SK-N-SH (cell line): ENCODE results near the gene PRCC. TPM values are rescaled to one million over a fixed set of nuclear protein-coding genes. Genes with fewer than 3 reads are reported as not detected.

ENCODE experiments used
- CTCF ChIA-PET: fragments of 300-600, 350-600 bp; formaldehyde crosslinking; extraction: SDS; loops from one replicate; lab custom pipeline; 2021; lab: Yijun Ruan, JAX
- POLR2A ChIA-PET: fragments of 350-600 bp; sonication (Branson Sonifier 250); formaldehyde crosslinking; extraction: SDS; loops from one replicate; lab custom pipeline; 2020; ENCODE audit warnings: antibody characterized with exemption, inconsistent platforms; lab: Yijun Ruan, JAX
- DNase-seq: peaks from one replicate; pipeline ENCODE4 v3.0.0; 2012
- H2AFZ ChIP-seq: fragments of 200-600 bp; sonication (generic); 2 replicates; pipeline ENCODE4 v1.8.1; 2016; ENCODE audit warnings: antibody characterized with exemption, mild to moderate bottlenecking, low read depth
- H3F3A ChIP-seq: fragments of 200-600 bp; sonication (generic); replicated peaks from 2 replicates; pipeline ENCODE3; 2016; ENCODE audit warnings: antibody characterized with exemption, mild to moderate bottlenecking; ENCODE audit not compliant: insufficient read depth
- H3K27ac ChIP-seq, 2 experiments: fragments of 200-500 bp in 1 of 2; fragments of 200-600 bp in 1 of 2; sonication (Bioruptor generic) in 1 of 2; sonication (generic), shearing (Covaris generic) in 1 of 2; 2 replicates each; pipeline versions ENCODE4 v1.5.1 to v1.6.1; 2014 to 2016; ENCODE audit warnings: low read depth in 2 of 2, inconsistent platforms in 1 of 2, low read length in 1 of 2, mild to moderate bottlenecking in 1 of 2, mixed read lengths in 1 of 2
- H3K27me3 ChIP-seq: fragments of 200-600 bp; sonication (generic), shearing (Covaris generic); 2 replicates; pipeline ENCODE4 v1.6.1; 2016; ENCODE audit warnings: mixed run types; ENCODE audit not compliant: insufficient read depth
- H3K36me3 ChIP-seq, 2 experiments: fragments of 200-500 bp in 1 of 2; fragments of 200-600 bp in 1 of 2; sonication (Bioruptor generic) in 1 of 2; sonication (generic) in 1 of 2; replicated peaks in 1 of 2; 2 replicates each; pipeline versions ENCODE3 to v1.5.1; 2014 to 2016; ENCODE audit warnings: low read length in 1 of 2, mild to moderate bottlenecking in 1 of 2; ENCODE audit not compliant: insufficient read depth in 2 of 2, control insufficient read depth in 1 of 2
- H3K4me1 ChIP-seq, 2 experiments: fragments of 200-500 bp in 1 of 2; fragments of 200-600 bp in 1 of 2; sonication (Bioruptor generic) in 1 of 2; sonication (generic), shearing (Covaris generic) in 1 of 2; 2 replicates each; pipeline versions ENCODE4 v1.5.1 to v1.6.1; 2014 to 2016; ENCODE audit warnings: low read depth in 1 of 2, low read length in 1 of 2, mixed run types in 1 of 2; ENCODE audit not compliant: insufficient read depth in 2 of 2, control insufficient read depth in 1 of 2
- H3K4me2 ChIP-seq: fragments of 200-600 bp; sonication (generic), shearing (Covaris generic); 2 replicates; pipeline ENCODE4 v1.6.1; 2017; ENCODE audit warnings: mixed run types
- H3K4me3 ChIP-seq, 2 experiments: fragments of 200-500 bp in 1 of 2; fragments of 200-600 bp in 1 of 2; sonication (Bioruptor generic) in 1 of 2; sonication (generic), shearing (Covaris generic) in 1 of 2; 2 replicates each; pipeline versions ENCODE4 v1.5.1 to v1.8.1; 2014 to 2016; ENCODE audit warnings: low read depth in 2 of 2, inconsistent platforms in 1 of 2, low read length in 1 of 2, mild to moderate bottlenecking in 1 of 2, mixed read lengths in 1 of 2, moderate library complexity in 1 of 2
- H3K79me2 ChIP-seq: fragments of 200-600 bp; sonication (generic); 2 replicates; pipeline ENCODE4 v1.8.1; 2017; ENCODE audit warnings: mild to moderate bottlenecking; ENCODE audit not compliant: insufficient read depth
- H3K9ac ChIP-seq: fragments of 200-600 bp; sonication (generic); 2 replicates; pipeline ENCODE4 v1.6.1; 2017; ENCODE audit warnings: mixed run types
- H3K9me2 ChIP-seq: fragments of 200-600 bp; sonication (generic); 2 replicates; pipeline ENCODE4 v1.6.1; 2017; ENCODE audit warnings: mixed run types
- H3K9me3 ChIP-seq: fragments of 200-600 bp; sonication (generic); 2 replicates; pipeline ENCODE4 v1.6.1; 2017; ENCODE audit warnings: mixed run types, mild to moderate bottlenecking, moderate library complexity
- H4K20me1 ChIP-seq: fragments of 200-600 bp; sonication (generic); 2 replicates; pipeline ENCODE4 v1.6.1; 2017; ENCODE audit warnings: mild to moderate bottlenecking, mixed run types; ENCODE audit not compliant: insufficient read depth
- CHD2 ChIP-seq: fragments of 150-350 bp; IDR thresholded peaks from 2 replicates; pipeline ENCODE4 v1.6.1; 2018; ENCODE audit warnings: low read length; ENCODE audit not compliant: partially characterized antibody
- ELF1 ChIP-seq: IDR thresholded peaks from 2 replicates; pipeline ENCODE4 v1.4.0; 2012
- EP300 ChIP-seq, 2 experiments: IDR thresholded peaks; 2 replicates each; pipeline versions ENCODE4 v1.4.0 to v1.6.1; 2012; ENCODE audit warnings: borderline replicate concordance in 1 of 2, low read depth in 1 of 2, low read length in 1 of 2
- FOSL2 ChIP-seq: IDR thresholded peaks from 2 replicates; pipeline ENCODE4 v1.4.0; 2012; ENCODE audit warnings: low read depth, mild to moderate bottlenecking, moderate library complexity, borderline replicate concordance
- FOXM1 ChIP-seq: IDR thresholded peaks from 2 replicates; pipeline ENCODE4 v1.4.0; 2012; ENCODE audit warnings: low read depth, mild to moderate bottlenecking
- JUND ChIP-seq: IDR thresholded peaks from 2 replicates; pipeline ENCODE4 v1.4.0; 2012
- MEF2A ChIP-seq: IDR thresholded peaks from 2 replicates; pipeline ENCODE4 v1.4.0; 2012; ENCODE audit warnings: low read depth, borderline replicate concordance
- NFIC ChIP-seq: IDR thresholded peaks from 2 replicates; pipeline ENCODE4 v1.4.0; 2012; ENCODE audit warnings: borderline replicate concordance
- POLR2AphosphoS5 ChIP-seq: IDR thresholded peaks from 2 replicates; pipeline ENCODE4 v1.6.1; 2012; ENCODE audit warnings: low read depth, low read length
- RAD21 ChIP-seq: IDR thresholded peaks from 2 replicates; pipeline ENCODE4 v1.6.1; 2012; ENCODE audit warnings: mild to moderate bottlenecking, low read length
- RCOR1 ChIP-seq: fragments of 150-350 bp; IDR thresholded peaks from 2 replicates; pipeline ENCODE4 v1.6.1; 2017; ENCODE audit warnings: antibody characterized with exemption, low read length
- RFX5 ChIP-seq: IDR thresholded peaks from 2 replicates; pipeline ENCODE4 v1.6.1; 2012; ENCODE audit warnings: mild to moderate bottlenecking, improper control_type of control experiment, low read length
- RXRA ChIP-seq: IDR thresholded peaks from 2 replicates; pipeline ENCODE4 v1.4.0; 2012; ENCODE audit warnings: low read depth, mild to moderate bottlenecking, borderline replicate concordance
- TEAD4 ChIP-seq: IDR thresholded peaks from 2 replicates; pipeline ENCODE4 v1.4.0; 2012; ENCODE audit warnings: mild to moderate bottlenecking, borderline replicate concordance; ENCODE audit not compliant: insufficient read depth
- YY1 ChIP-seq: IDR thresholded peaks from 2 replicates; pipeline ENCODE4 v1.4.0; 2012; ENCODE audit warnings: low read depth, mild to moderate bottlenecking
- WGBS: methylation state at CpG from one replicate; pipeline ENCODE4 v1.1.6; 2017; ENCODE audit warnings: low lambda C conversion rate; 5-methylcytosine and 5-hydroxymethylcytosine counted together
- polyA plus RNA-seq, 3 experiments: library from polyadenylated mRNA; depleted of rRNA; stranded (reverse); fragments of >200 nt; gene quantifications; 2 replicates each; pipeline ENCODE4 v1.2.3, GENCODE V29; 2012
- TF ChIP-seq, protein P1 (sequence below): IDR thresholded peaks from 2 replicates; pipeline ENCODE4; 2012
- TF ChIP-seq, protein P2 (sequence below): IDR thresholded peaks from 2 replicates; pipeline ENCODE4 v1.4.0; 2012; ENCODE audit warnings: low read depth
- TF ChIP-seq, protein P3 (sequence below): IDR thresholded peaks from 2 replicates; pipeline ENCODE4 v1.4.0; 2012; ENCODE audit warnings: low read depth, borderline replicate concordance
- TF ChIP-seq, protein P4 (sequence below): fragments of 200-600 bp; sonication (generic); IDR thresholded peaks from 2 replicates; pipeline ENCODE4 v1.6.1; 2017; ENCODE audit warnings: antibody characterized with exemption, mild to moderate bottlenecking, moderate library complexity
- TF ChIP-seq, protein P5 (sequence below): IDR thresholded peaks from 2 replicates; pipeline ENCODE4 v1.6.1; 2012; ENCODE audit warnings: mild to moderate bottlenecking, low read depth, low read length, moderate library complexity

Gene PRCC
- polyA plus RNA-seq, 1 of the 3 experiments (the other 2 are of a cell fraction) = 39.2 TPM

DNA sequence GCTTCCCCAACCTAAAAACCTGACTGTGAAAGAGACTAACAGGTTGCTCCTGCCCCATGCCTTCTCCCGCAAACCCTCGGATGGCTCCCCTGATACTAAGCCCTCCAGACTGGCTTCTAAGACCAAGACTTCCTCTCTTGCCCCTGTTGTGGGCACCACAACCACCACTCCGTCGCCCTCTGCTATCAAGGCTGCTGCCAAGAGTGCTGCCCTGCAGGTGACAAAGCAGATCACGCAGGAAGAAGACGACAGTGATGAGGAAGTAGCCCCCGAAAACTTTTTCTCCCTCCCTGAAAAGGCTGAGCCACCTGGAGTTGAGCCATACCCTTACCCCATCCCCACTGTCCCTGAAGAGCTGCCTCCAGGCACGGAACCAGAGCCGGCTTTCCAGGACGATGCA lies 19.3 kb downstream of the PRCC start:
- H2AFZ ChIP-seq = no peak overlapping the region
- TF ChIP-seq, protein P1, sequence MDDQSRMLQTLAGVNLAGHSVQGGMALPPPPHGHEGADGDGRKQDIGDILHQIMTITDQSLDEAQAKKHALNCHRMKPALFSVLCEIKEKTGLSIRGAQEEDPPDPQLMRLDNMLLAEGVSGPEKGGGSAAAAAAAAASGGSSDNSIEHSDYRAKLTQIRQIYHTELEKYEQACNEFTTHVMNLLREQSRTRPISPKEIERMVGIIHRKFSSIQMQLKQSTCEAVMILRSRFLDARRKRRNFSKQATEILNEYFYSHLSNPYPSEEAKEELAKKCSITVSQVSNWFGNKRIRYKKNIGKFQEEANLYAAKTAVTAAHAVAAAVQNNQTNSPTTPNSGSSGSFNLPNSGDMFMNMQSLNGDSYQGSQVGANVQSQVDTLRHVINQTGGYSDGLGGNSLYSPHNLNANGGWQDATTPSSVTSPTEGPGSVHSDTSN = no peak
- TF ChIP-seq RAD21 = no peak
- ChIA-PET POLR2A (no interaction called here), CTCF (interaction anchor here (1.1 to 2.7 kb wide), 5 partner anchors 10 to 109 kb away, joined by 3 to 9 read pairs (median 4); no protein-coding TSS in a partner anchor)
- H3K9me2 ChIP-seq = no peaks in the 10 kb centered on the region
- no peaks in the 10 kb centered on the region for H3K27me3 ChIP-seq
- WGBS = 98% methylated on average over 7 of the region's 10 CpGs
- no peak overlapping the region for H3K9ac ChIP-seq
- no peak overlapping the region for H3K4me2 ChIP-seq
- peaks cover 65% of the 10 kb centered on the region for H3K79me2 ChIP-seq
- H4K20me1 ChIP-seq = peaks cover 23% of the 10 kb centered on the region
- no peaks in the 10 kb centered on the region for H3K9me3 ChIP-seq
- peaks cover 8% of the 10 kb centered on the region for H3F3A ChIP-seq
- H3K4me3 ChIP-seq = no peak overlapping the region
- H3K36me3 ChIP-seq = peaks cover 43 to 52% of the 10 kb centered on the region in 2 experiments
- H3K27ac ChIP-seq = no peak overlapping the region
- 0 out of 4 replicates have a peak, but pooled peaks cover 0 to under 1% of the 10 kb centered on the region in 2 experiments for H3K4me1 ChIP-seq
- DNase-seq = no peak

DNA sequence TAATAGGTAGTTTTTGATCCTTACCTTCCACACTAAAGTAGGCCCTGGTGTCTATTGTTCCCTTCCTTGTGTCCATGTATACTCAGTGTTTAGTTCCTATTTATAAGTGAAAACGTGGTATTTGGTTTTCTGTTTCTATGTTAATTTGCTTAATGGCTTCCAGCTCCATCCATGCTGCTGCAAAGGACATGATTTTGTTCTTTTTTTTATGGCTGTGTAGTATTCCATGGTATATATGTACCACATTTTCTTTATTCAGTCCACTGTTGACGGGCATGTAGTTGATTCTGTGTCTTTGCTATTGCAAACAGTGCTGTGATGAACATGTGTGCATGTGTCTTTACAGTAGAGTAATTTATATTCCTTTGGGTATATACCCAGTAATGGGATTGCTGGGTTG lies 20.8 kb downstream of the PRCC start:
- CTCF ChIA-PET = interaction anchor here (1.3 to 3.4 kb wide), 9 partner anchors 10 to 163 kb away, joined by 3 to 15 read pairs (median 7); partner anchors contain the start of genes ISG20L2, METTL25B and NTRK1
- TF ChIP-seq RCOR1 (no peak), YY1 (no peak), MEF2A (no peak), EP300 (IDR thresholded peaks at IDR 0.05; ENCODE audit: borderline replicate concordance in 1 of 2, low read depth in 1 of 2, low read length in 1 of 2) (no peak), TEAD4 (no peak), NFIC (no peak), RFX5 (no peak), FOXM1 (no peak), POLR2AphosphoS5 (no peak), FOSL2 (no peak), CHD2 (no peak), ELF1 (no peak), RXRA (no peak), JUND (no peak)
- TF ChIP-seq, protein P2, sequence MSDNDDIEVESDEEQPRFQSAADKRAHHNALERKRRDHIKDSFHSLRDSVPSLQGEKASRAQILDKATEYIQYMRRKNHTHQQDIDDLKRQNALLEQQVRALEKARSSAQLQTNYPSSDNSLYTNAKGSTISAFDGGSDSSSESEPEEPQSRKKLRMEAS = no peak
- TF ChIP-seq, protein P3, sequence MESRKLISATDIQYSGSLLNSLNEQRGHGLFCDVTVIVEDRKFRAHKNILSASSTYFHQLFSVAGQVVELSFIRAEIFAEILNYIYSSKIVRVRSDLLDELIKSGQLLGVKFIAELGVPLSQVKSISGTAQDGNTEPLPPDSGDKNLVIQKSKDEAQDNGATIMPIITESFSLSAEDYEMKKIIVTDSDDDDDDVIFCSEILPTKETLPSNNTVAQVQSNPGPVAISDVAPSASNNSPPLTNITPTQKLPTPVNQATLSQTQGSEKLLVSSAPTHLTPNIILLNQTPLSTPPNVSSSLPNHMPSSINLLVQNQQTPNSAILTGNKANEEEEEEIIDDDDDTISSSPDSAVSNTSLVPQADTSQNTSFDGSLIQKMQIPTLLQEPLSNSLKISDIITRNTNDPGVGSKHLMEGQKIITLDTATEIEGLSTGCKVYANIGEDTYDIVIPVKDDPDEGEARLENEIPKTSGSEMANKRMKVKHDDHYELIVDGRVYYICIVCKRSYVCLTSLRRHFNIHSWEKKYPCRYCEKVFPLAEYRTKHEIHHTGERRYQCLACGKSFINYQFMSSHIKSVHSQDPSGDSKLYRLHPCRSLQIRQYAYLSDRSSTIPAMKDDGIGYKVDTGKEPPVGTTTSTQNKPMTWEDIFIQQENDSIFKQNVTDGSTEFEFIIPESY = no peak
- TF ChIP-seq, protein P4, sequence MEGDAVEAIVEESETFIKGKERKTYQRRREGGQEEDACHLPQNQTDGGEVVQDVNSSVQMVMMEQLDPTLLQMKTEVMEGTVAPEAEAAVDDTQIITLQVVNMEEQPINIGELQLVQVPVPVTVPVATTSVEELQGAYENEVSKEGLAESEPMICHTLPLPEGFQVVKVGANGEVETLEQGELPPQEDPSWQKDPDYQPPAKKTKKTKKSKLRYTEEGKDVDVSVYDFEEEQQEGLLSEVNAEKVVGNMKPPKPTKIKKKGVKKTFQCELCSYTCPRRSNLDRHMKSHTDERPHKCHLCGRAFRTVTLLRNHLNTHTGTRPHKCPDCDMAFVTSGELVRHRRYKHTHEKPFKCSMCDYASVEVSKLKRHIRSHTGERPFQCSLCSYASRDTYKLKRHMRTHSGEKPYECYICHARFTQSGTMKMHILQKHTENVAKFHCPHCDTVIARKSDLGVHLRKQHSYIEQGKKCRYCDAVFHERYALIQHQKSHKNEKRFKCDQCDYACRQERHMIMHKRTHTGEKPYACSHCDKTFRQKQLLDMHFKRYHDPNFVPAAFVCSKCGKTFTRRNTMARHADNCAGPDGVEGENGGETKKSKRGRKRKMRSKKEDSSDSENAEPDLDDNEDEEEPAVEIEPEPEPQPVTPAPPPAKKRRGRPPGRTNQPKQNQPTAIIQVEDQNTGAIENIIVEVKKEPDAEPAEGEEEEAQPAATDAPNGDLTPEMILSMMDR = no peak
- TF ChIP-seq, protein P5, sequence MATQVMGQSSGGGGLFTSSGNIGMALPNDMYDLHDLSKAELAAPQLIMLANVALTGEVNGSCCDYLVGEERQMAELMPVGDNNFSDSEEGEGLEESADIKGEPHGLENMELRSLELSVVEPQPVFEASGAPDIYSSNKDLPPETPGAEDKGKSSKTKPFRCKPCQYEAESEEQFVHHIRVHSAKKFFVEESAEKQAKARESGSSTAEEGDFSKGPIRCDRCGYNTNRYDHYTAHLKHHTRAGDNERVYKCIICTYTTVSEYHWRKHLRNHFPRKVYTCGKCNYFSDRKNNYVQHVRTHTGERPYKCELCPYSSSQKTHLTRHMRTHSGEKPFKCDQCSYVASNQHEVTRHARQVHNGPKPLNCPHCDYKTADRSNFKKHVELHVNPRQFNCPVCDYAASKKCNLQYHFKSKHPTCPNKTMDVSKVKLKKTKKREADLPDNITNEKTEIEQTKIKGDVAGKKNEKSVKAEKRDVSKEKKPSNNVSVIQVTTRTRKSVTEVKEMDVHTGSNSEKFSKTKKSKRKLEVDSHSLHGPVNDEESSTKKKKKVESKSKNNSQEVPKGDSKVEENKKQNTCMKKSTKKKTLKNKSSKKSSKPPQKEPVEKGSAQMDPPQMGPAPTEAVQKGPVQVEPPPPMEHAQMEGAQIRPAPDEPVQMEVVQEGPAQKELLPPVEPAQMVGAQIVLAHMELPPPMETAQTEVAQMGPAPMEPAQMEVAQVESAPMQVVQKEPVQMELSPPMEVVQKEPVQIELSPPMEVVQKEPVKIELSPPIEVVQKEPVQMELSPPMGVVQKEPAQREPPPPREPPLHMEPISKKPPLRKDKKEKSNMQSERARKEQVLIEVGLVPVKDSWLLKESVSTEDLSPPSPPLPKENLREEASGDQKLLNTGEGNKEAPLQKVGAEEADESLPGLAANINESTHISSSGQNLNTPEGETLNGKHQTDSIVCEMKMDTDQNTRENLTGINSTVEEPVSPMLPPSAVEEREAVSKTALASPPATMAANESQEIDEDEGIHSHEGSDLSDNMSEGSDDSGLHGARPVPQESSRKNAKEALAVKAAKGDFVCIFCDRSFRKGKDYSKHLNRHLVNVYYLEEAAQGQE = no peak
- no peaks in the 10 kb centered on the region for H3F3A ChIP-seq
- peaks cover 12% of the 10 kb centered on the region for H4K20me1 ChIP-seq
- 95% methylated on average over 2 of the region's 2 CpGs for WGBS
- no peak overlapping the region for H3K27ac ChIP-seq
- no peak overlapping the region for H2AFZ ChIP-seq
- no peaks in the 10 kb centered on the region for H3K9me3 ChIP-seq
- POLR2A ChIA-PET = no interaction called here
- H3K4me2 ChIP-seq = no peak overlapping the region
- peaks cover 44 to 47% of the 10 kb centered on the region in 2 experiments for H3K36me3 ChIP-seq
- H3K9ac ChIP-seq = no peak overlapping the region
- DNase-seq = no peak
- H3K4me1 ChIP-seq = no peaks in the 10 kb centered on the region
- peaks cover 51% of the 10 kb centered on the region for H3K79me2 ChIP-seq
- H3K9me2 ChIP-seq = no peaks in the 10 kb centered on the region
- no peak overlapping the region for H3K4me3 ChIP-seq
- no peaks in the 10 kb centered on the region for H3K27me3 ChIP-seq
